HL-60 (cell line): ENCODE measurements around the gene HLA-DPA1.

Source experiments
- DNase-seq, 2 experiments: peaks; one replicate each; pipeline ENCODE4 v3.0.0-alpha.2; 2010 to 2020; ENCODE audit warnings: low read depth in 1 of 2, low spot score in 1 of 2
- H3K27ac ChIP-seq: fragments of 250-450 bp; sonication (Bioruptor Pico); replicated peaks from 2 replicates; pipeline ENCODE4 v1.5.1; 2020; ENCODE audit warnings: mild to moderate bottlenecking, moderate library complexity
- H3K27me3 ChIP-seq: fragments of 250-450 bp; sonication (Bioruptor Pico); 2 replicates; pipeline ENCODE4 v1.5.1; 2021; ENCODE audit warnings: mild to moderate bottlenecking, moderate library complexity; ENCODE audit not compliant: insufficient read depth, poor library complexity, severe bottlenecking
- H3K4me3 ChIP-seq: replicated peaks from 2 replicates; pipeline ENCODE4 v1.5.1; 2011; ENCODE audit warnings: mild to moderate bottlenecking, control low read depth, low read length; ENCODE audit not compliant: insufficient read depth
- GABPA ChIP-seq: IDR thresholded peaks from 2 replicates; pipeline ENCODE4 v1.6.1; 2012; ENCODE audit warnings: low read depth
- POLR2AphosphoS5 ChIP-seq: IDR thresholded peaks from 2 replicates; pipeline ENCODE4 v1.6.1; 2012; ENCODE audit warnings: low read depth
- REST ChIP-seq: IDR thresholded peaks from 2 replicates; pipeline ENCODE4 v1.6.1; 2012; ENCODE audit warnings: low read depth; ENCODE audit not compliant: insufficient replicate concordance
- SPI1 ChIP-seq: IDR thresholded peaks from 2 replicates; pipeline ENCODE4 v1.6.1; 2012; ENCODE audit warnings: low read depth, mild to moderate bottlenecking, borderline replicate concordance
- TF ChIP-seq, protein P1 (sequence below): IDR thresholded peaks from one replicate; pipeline ENCODE4 v1.5.1; 2011; ENCODE audit warnings: low read length, control low read depth, inconsistent platforms; ENCODE audit not compliant: insufficient read depth

Gene HLA-DPA1

GRCh38 chr6:33075208-33075567 lies 1.7 kb upstream of the HLA-DPA1 start:
- DNase-seq: no peak
- TF ChIP-seq GABPA: no peak
- no peak for TF ChIP-seq SPI1
- TF ChIP-seq POLR2AphosphoS5: no peak
- TF ChIP-seq, protein P1, sequence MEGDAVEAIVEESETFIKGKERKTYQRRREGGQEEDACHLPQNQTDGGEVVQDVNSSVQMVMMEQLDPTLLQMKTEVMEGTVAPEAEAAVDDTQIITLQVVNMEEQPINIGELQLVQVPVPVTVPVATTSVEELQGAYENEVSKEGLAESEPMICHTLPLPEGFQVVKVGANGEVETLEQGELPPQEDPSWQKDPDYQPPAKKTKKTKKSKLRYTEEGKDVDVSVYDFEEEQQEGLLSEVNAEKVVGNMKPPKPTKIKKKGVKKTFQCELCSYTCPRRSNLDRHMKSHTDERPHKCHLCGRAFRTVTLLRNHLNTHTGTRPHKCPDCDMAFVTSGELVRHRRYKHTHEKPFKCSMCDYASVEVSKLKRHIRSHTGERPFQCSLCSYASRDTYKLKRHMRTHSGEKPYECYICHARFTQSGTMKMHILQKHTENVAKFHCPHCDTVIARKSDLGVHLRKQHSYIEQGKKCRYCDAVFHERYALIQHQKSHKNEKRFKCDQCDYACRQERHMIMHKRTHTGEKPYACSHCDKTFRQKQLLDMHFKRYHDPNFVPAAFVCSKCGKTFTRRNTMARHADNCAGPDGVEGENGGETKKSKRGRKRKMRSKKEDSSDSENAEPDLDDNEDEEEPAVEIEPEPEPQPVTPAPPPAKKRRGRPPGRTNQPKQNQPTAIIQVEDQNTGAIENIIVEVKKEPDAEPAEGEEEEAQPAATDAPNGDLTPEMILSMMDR: no peak
- Histone ChIP-seq H3K27ac (no peak overlapping the region), H3K4me3 (no peak overlapping the region), H3K27me3 (peaks cover 23% of the 10 kb centered on the region)

DNA sequence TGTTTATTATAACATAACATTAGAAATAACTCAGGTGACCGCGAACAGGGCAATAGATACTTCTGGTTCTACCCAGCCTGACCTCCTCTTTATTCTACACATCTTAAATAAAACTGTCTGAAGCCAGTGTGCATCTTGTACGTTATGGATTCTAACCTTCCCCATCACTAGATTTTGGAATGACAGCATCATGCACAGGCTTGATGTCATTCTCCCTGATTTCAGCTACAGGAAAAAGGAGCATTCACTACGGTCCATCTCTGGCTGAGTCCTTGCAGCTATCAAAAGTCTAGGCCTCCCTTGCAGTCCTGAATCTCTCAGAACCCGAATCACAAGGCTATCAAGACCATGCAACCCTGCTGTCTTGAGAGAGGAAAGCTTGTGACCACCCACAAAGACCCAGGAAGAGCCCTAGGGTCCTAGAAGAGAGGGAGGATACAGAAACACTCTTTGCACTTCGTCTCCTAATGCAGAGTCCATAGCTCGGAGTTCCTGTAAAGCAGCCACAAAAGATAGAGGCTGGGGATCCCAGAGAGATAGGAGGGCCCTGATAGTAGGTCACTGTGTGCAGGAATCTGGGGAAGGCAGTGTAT lies 845 bp downstream of the HLA-DPA1 start:
- no peak overlapping the region for H3K27ac ChIP-seq
- DNase-seq: no peak
- TF ChIP-seq REST: no peak
- TF ChIP-seq POLR2AphosphoS5: no peak
- H3K4me3 ChIP-seq: no peak overlapping the region
- peaks cover 21% of the 10 kb centered on the region for H3K27me3 ChIP-seq

GRCh38 chr6:33071569-33071968 lies 1.9 kb downstream of the HLA-DPA1 start:
- DNase-seq: no peak
- peaks cover 21% of the 10 kb centered on the region for H3K27me3 ChIP-seq
- no peak overlapping the region for H3K4me3 ChIP-seq
- TF ChIP-seq GABPA (no peak), POLR2AphosphoS5 (no peak), REST (no peak)
- H3K27ac ChIP-seq: no peak overlapping the region

DNA sequence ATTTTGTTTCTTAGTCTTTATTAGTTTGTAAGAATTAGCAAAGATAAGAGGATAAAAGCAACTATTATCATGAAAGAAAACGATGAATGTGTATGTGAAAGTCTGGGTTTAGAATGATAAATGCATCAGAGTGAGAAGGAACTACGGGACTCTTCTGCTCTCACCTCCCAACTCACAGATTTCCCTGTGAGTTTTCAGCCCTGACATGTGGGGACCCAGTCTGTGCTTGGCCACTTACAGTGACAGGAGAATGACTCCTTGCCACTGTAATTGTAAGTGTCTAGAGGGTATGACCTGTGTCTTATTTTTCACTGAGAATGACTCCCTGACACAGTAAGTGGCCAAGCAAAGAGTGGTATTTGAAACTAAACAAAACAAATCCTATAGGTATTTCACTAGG lies 2.5 kb downstream of the HLA-DPA1 start:
- no peak overlapping the region for H3K4me3 ChIP-seq
- H3K27ac ChIP-seq: no peak overlapping the region
- DNase-seq: no peak
- H3K27me3 ChIP-seq: peaks cover 16% of the 10 kb centered on the region
- TF ChIP-seq GABPA: no peak
- TF ChIP-seq, protein P1: no peak
- no peak for TF ChIP-seq REST
- no peak for TF ChIP-seq SPI1
